H1 (cell line): ENCODE measurements around the gene ELFN1. TPM values are rescaled to one million over a fixed set of nuclear protein-coding genes. Genes with fewer than 3 reads are reported as not detected.

ENCODE experiments used
- CTCF ChIA-PET: fragments of 300-600 bp; sonication (Branson Sonifier 250); formaldehyde crosslinking; loops from one replicate; lab custom pipeline; 2021; ENCODE audit not compliant: partially characterized antibody; lab: Charles Lee
- POLR2A ChIA-PET: fragments of 300-600 bp; sonication (Branson Sonifier 250); formaldehyde crosslinking; loops from one replicate; lab custom pipeline; 2021; ENCODE audit warnings: inconsistent platforms; ENCODE audit not compliant: partially characterized antibody; lab: Charles Lee
- DNase-seq, 2 experiments: peaks; one replicate each; pipeline versions ENCODE4 v3.0.0 to v3.0.0-alpha.2; 2010 to 2022; ENCODE audit warnings: low spot score in 2 of 2, low read depth in 1 of 2, mixed read lengths in 1 of 2
- FAIRE-seq: peaks from 2 replicates; lab custom pipeline; 2011; peaks lifted over from hg19 to GRCh38; lab: Jason Lieb, UNC
- H2AFZ ChIP-seq: 2 replicates; pipeline ENCODE4 v1.8.1; 2012; ENCODE audit warnings: low read length, inconsistent platforms
- H2AK5ac ChIP-seq: 2 replicates; pipeline ENCODE4 v1.6.1; 2013; ENCODE audit warnings: low read depth, low read length
- H2BK120ac ChIP-seq: replicated peaks from 2 replicates; pipeline ENCODE3; 2013; ENCODE audit warnings: low read depth, low read length, inconsistent platforms
- H2BK12ac ChIP-seq: 2 replicates; pipeline ENCODE4 v1.6.1; 2013; ENCODE audit warnings: low read depth, low read length
- H2BK15ac ChIP-seq: 2 replicates; pipeline ENCODE4 v1.6.1; 2013; ENCODE audit warnings: low read length
- H2BK20ac ChIP-seq: 2 replicates; pipeline ENCODE4 v1.6.1; 2013; ENCODE audit warnings: low read length
- H2BK5ac ChIP-seq: 2 replicates; pipeline ENCODE4 v1.6.1; 2013; ENCODE audit warnings: low read depth, low read length
- H3K14ac ChIP-seq: 2 replicates; pipeline ENCODE4 v1.6.1; 2013; ENCODE audit warnings: inconsistent platforms; ENCODE audit not compliant: insufficient read length
- H3K18ac ChIP-seq: 2 replicates; pipeline ENCODE4 v1.6.1; 2013; ENCODE audit warnings: low read length; ENCODE audit errors: extremely low read depth
- H3K23ac ChIP-seq: 2 replicates; pipeline ENCODE4 v1.6.1; 2013; ENCODE audit warnings: inconsistent platforms; ENCODE audit not compliant: insufficient read length
- H3K23me2 ChIP-seq: 2 replicates; pipeline ENCODE4 v1.6.1; 2013; ENCODE audit warnings: low read depth, low read length
- H3K27ac ChIP-seq: 2 replicates; pipeline ENCODE4 v1.6.1; 2011; ENCODE audit warnings: low read depth, low read length, inconsistent platforms
- H3K27me3 ChIP-seq, 4 experiments: replicated peaks in 1 of 4; 1 replicate in 1 of 4; 2 replicates in 3 of 4; pipeline versions ENCODE4 v1.6.1 to v1.8.1; 2011 to 2013; ENCODE audit warnings: low read length in 3 of 4, mild to moderate bottlenecking in 3 of 4, inconsistent platforms in 2 of 4, mixed read lengths in 2 of 4, moderate library complexity in 1 of 4; ENCODE audit not compliant: control insufficient read depth in 3 of 4, insufficient read depth in 3 of 4; ENCODE audit errors: extremely low read depth in 1 of 4
- H3K36me3 ChIP-seq, 4 experiments: 2 replicates each; pipeline versions ENCODE4 v1.6.1 to v1.8.1; 2011 to 2013; ENCODE audit warnings: mild to moderate bottlenecking in 4 of 4, low read length in 3 of 4, moderate library complexity in 2 of 4, control low read depth in 1 of 4, inconsistent platforms in 1 of 4; ENCODE audit not compliant: insufficient read depth in 4 of 4, control insufficient read depth in 2 of 4
- H3K4ac ChIP-seq: replicated peaks from 2 replicates; pipeline ENCODE3; 2013; ENCODE audit warnings: low read length, low read depth, mixed read lengths, inconsistent platforms; ENCODE audit not compliant: insufficient read length
- H3K4me1 ChIP-seq, 4 experiments: replicated peaks in 1 of 4; 1 replicate in 1 of 4; 2 replicates in 3 of 4; pipeline versions ENCODE4 v1.6.1 to v1.8.1; 2011 to 2013; ENCODE audit warnings: low read length in 3 of 4, inconsistent platforms in 2 of 4, mixed read lengths in 1 of 4; ENCODE audit not compliant: insufficient read depth in 4 of 4, control insufficient read depth in 3 of 4
- H3K4me2 ChIP-seq, 2 experiments: 2 replicates each; pipeline versions ENCODE4 v1.6.1 to v1.8.1; 2011 to 2013; ENCODE audit warnings: low read depth in 2 of 2, low read length in 2 of 2, control low read depth in 1 of 2, inconsistent platforms in 1 of 2, mild to moderate bottlenecking in 1 of 2; ENCODE audit not compliant: insufficient read depth in 1 of 2
- H3K4me3 ChIP-seq, 4 experiments: fragments of 200-600, 300-600 bp in 1 of 4; sonication (generic), shearing (Covaris generic), sonication (Bioruptor Twin) in 1 of 4; 2 replicates each; pipeline versions ENCODE4 v1.5.1 to v1.8.1; 2011 to 2016; ENCODE audit warnings: low read length in 4 of 4, low read depth in 3 of 4, control low read depth in 2 of 4, inconsistent platforms in 2 of 4, mild to moderate bottlenecking in 2 of 4, mixed read lengths in 1 of 4, moderate library complexity in 1 of 4; ENCODE audit not compliant: insufficient read depth in 2 of 4; ENCODE audit errors: extremely low read depth in 1 of 4
- H3K56ac ChIP-seq: replicated peaks from 2 replicates; pipeline ENCODE3; 2013; ENCODE audit warnings: low read depth, mild to moderate bottlenecking, mixed read lengths, low read length, inconsistent platforms; ENCODE audit not compliant: insufficient read length
- H3K79me1 ChIP-seq: 2 replicates; pipeline ENCODE4 v1.6.1; 2013; ENCODE audit warnings: low read depth, low read length, control low read depth
- H3K79me2 ChIP-seq, 2 experiments: 2 replicates each; pipeline versions ENCODE4 v1.6.1 to v1.8.1; 2012 to 2013; ENCODE audit warnings: low read length in 2 of 2, mild to moderate bottlenecking in 2 of 2, inconsistent platforms in 1 of 2; ENCODE audit not compliant: insufficient read depth in 2 of 2, control insufficient read depth in 1 of 2
- H3K9ac ChIP-seq, 4 experiments: replicated peaks in 1 of 4; 1 replicate in 1 of 4; 2 replicates in 3 of 4; pipeline versions ENCODE4 v1.6.1 to v1.8.1; 2011 to 2013; ENCODE audit warnings: low read depth in 3 of 4, low read length in 3 of 4, control low read depth in 2 of 4, mild to moderate bottlenecking in 2 of 4, moderate library complexity in 2 of 4, inconsistent platforms in 1 of 4; ENCODE audit errors: extremely low read depth in 1 of 4
- H3K9me3 ChIP-seq, 2 experiments: 2 replicates each; pipeline versions ENCODE4 v1.6.1 to v1.8.1; 2012 to 2013; ENCODE audit warnings: mild to moderate bottlenecking in 2 of 2, moderate library complexity in 2 of 2, control low read depth in 1 of 2, inconsistent platforms in 1 of 2, low read depth in 1 of 2, low read length in 1 of 2, mixed read lengths in 1 of 2; ENCODE audit not compliant: insufficient read depth in 2 of 2
- H4K20me1 ChIP-seq, 2 experiments: replicated peaks in 1 of 2; 2 replicates each; pipeline versions ENCODE3 to v1.8.1; 2011 to 2013; ENCODE audit warnings: inconsistent platforms in 2 of 2, low read length in 2 of 2, mild to moderate bottlenecking in 1 of 2; ENCODE audit not compliant: insufficient read depth in 2 of 2, control insufficient read depth in 1 of 2
- H4K5ac ChIP-seq: 2 replicates; pipeline ENCODE4 v1.6.1; 2013; ENCODE audit warnings: low read length, low read depth, mixed read lengths, inconsistent platforms; ENCODE audit not compliant: insufficient read length
- H4K8ac ChIP-seq: 2 replicates; pipeline ENCODE4 v1.8.0; 2013; ENCODE audit warnings: mild to moderate bottlenecking, moderate library complexity, low read length, inconsistent platforms; ENCODE audit not compliant: insufficient read depth; ENCODE audit errors: extremely low read depth
- H4K91ac ChIP-seq: replicated peaks from 2 replicates; pipeline ENCODE3; 2013; ENCODE audit warnings: low read length, mixed read lengths, inconsistent platforms; ENCODE audit not compliant: insufficient read length
- CBX5 ChIP-seq: fragments of 300-800, 300-1000 bp; sonication (generic); IDR thresholded peaks from 2 replicates; pipeline ENCODE4 v1.7.1; 2016; ENCODE audit warnings: antibody characterized with exemption, low read length, low read depth
- CEBPB ChIP-seq: IDR thresholded peaks from 2 replicates; pipeline ENCODE4 v1.6.1; 2012; ENCODE audit warnings: low read depth, low read length
- CREB1 ChIP-seq: IDR thresholded peaks from 2 replicates; pipeline ENCODE4 v1.6.1; 2012; ENCODE audit warnings: inconsistent platforms
- CTBP2 ChIP-seq: IDR thresholded peaks from 2 replicates; pipeline ENCODE4 v1.7.0; 2011; ENCODE audit warnings: borderline replicate concordance, mild to moderate bottlenecking, moderate library complexity, mixed read lengths, low read length; ENCODE audit not compliant: insufficient read depth, insufficient read length
- CTCF ChIP-seq, 3 experiments: IDR thresholded peaks; 1 replicate in 2 of 3; 2 replicates in 1 of 3; pipeline versions ENCODE4 v1.5.1 to v1.6.1; 2011; ENCODE audit warnings: low read length in 3 of 3, mild to moderate bottlenecking in 3 of 3, inconsistent platforms in 2 of 3, low read depth in 1 of 3, moderate library complexity in 1 of 3; ENCODE audit not compliant: insufficient read depth in 1 of 3; ENCODE audit errors: control extremely low read depth in 1 of 3
- NRF1 ChIP-seq: IDR thresholded peaks from 2 replicates; pipeline ENCODE4 v1.6.1; 2011; ENCODE audit warnings: mild to moderate bottlenecking, low read depth, low read length, improper control_type of control experiment
- POLR2A ChIP-seq, 2 experiments: IDR thresholded peaks; 1 replicate in 1 of 2; 2 replicates in 1 of 2; pipeline ENCODE4 v1.6.1; 2011; ENCODE audit warnings: low read depth in 2 of 2, low read length in 2 of 2, mild to moderate bottlenecking in 2 of 2; ENCODE audit errors: control extremely low read depth in 1 of 2
- RBBP5 ChIP-seq: IDR thresholded peaks from 2 replicates; pipeline ENCODE4 v1.7.1; 2012; ENCODE audit warnings: low read depth, mild to moderate bottlenecking, inconsistent platforms, low read length, moderate library complexity, borderline replicate concordance
- RXRA ChIP-seq: IDR thresholded peaks from 2 replicates; pipeline ENCODE4 v1.6.1; 2011; ENCODE audit warnings: low read depth, mild to moderate bottlenecking, low read length, moderate library complexity; ENCODE audit not compliant: insufficient read depth
- SIN3A ChIP-seq, 2 experiments: IDR thresholded peaks in 1 of 2; conservative IDR thresholded peaks in 1 of 2; 2 replicates each; pipeline ENCODE4 v1.6.1; 2011 to 2012; ENCODE audit warnings: low read length in 2 of 2, improper control_type of control experiment in 1 of 2, low read depth in 1 of 2, mild to moderate bottlenecking in 1 of 2
- SP4 ChIP-seq: IDR thresholded peaks from 2 replicates; pipeline ENCODE4 v1.6.1; 2012; ENCODE audit warnings: low read length, inconsistent platforms
- TEAD4 ChIP-seq: IDR thresholded peaks from 2 replicates; pipeline ENCODE4 v1.6.1; 2012; ENCODE audit warnings: low read depth, low read length, inconsistent platforms, mixed read lengths
- WGBS, 2 experiments: shearing (Covaris generic) in 1 of 2; methylation state at CpG; one replicate each; pipeline versions ENCODE4 v1.1.6 to v1.1.7; 2013 to 2015; ENCODE audit warnings: low lambda C conversion rate in 2 of 2, mixed read lengths in 2 of 2, inconsistent platforms in 1 of 2, low coverage in 1 of 2, missing lambda C conversion rate in 1 of 2; ENCODE audit not compliant: insufficient replicate concordance in 2 of 2, insufficient coverage in 1 of 2, insufficient read length in 1 of 2; ENCODE audit errors: extremely low coverage in 1 of 2, missing lambda C conversion rate in 1 of 2; 5-methylcytosine and 5-hydroxymethylcytosine counted together
- polyA plus RNA-seq, 7 experiments: library from polyadenylated mRNA; depleted of rRNA in 3 of 7; stranded (reverse) in 5 of 7; unstranded in 2 of 7; fragments of >200 nt in 5 of 7; fragments of 200-250 nt in 2 of 7; gene quantifications; 1 replicate in 5 of 7; 2 replicates in 1 of 7; 4 replicates in 1 of 7; pipeline versions ENCODE4 v1.2.1 to v1.2.3, GENCODE V29; 2011 to 2013; ENCODE audit warnings: missing spikeins in 2 of 7, mixed read lengths in 2 of 7
- total RNA-seq: library from RNA; stranded (reverse); fragmentation: NEBNext Ultra II Directional; extraction: Animal tissue kit (Norgen Biotek cat#: 25700); gene quantifications from 2 replicates; pipeline ENCODE4 v1.2.1, GENCODE V29; 2021

Gene ELFN1
- total and polyA plus RNA-seq, 2 of the 8 experiments (the other 6 are each of a cell fraction or from before 2014, with no cell fraction given), result 2.0 to 4.5 TPM

- 32% methylated on average over 8 of the region's 8 CpGs; no CpG with 5 or more reads in 1 of the 2 experiments for WGBS, 2 experiments
- Histone ChIP-seq H4K91ac (no peak overlapping the region), H2AFZ (no peak overlapping the region), H3K36me3 (no peaks in the 10 kb centered on the region; a peak in 1 of 8 replicates), H4K8ac (no peak overlapping the region), H3K14ac (no peak overlapping the region), H3K4me1 (peaks cover 5 to 26% (median 16%) of the 10 kb centered on the region in 4 experiments), H3K23me2 (no peaks in the 10 kb centered on the region; the same call in 1 of the 2 replicates), H2BK120ac (no peak overlapping the region), H3K56ac (no peak overlapping the region), H3K4me2 (peak overlapping the region in 1 of 2 experiments; percentile 31; a peak in 1 of 4 replicates), H2BK15ac (no peak overlapping the region), H2BK12ac (no peak overlapping the region), H2AK5ac (no peak overlapping the region), H3K27me3 (peaks cover 0 to 8% (median 7%) of the 10 kb centered on the region in 4 experiments; a peak in 4 of 7 replicates), H4K5ac (no peak overlapping the region), H4K20me1 (peaks cover 0 to 1% of the 10 kb centered on the region in 2 experiments), H2BK20ac (no peak overlapping the region), H2BK5ac (no peak overlapping the region), H3K27ac (no peak overlapping the region), H3K79me2 (no peaks in the 10 kb centered on the region), H3K18ac (no peak overlapping the region), H3K4ac (no peak overlapping the region), H3K79me1 (no peaks in the 10 kb centered on the region), H3K9me3 (peaks cover 5 to 8% of the 10 kb centered on the region in 2 experiments), H3K4me3 (no peak overlapping the region), H3K23ac (no peak overlapping the region), H3K9ac (no peak overlapping the region; a peak in 1 of 7 replicates)
- FAIRE-seq (no peak), DNase-seq (no peak)
- CTCF ChIA-PET, result interaction anchor here (1.0 to 1.7 kb wide), 3 partner anchors 9 to 54 kb away, joined by 4 to 6 read pairs (median 5); no protein-coding TSS in a partner anchor
- POLR2A ChIA-PET, result no interaction called here
- no peak for TF ChIP-seq TEAD4
- no peak for TF ChIP-seq RXRA
- no peak for TF ChIP-seq CTBP2
- TF ChIP-seq RBBP5, result no peak
- TF ChIP-seq NRF1, result no peak
- no peak for TF ChIP-seq CEBPB
- TF ChIP-seq CBX5, result no peak
- TF ChIP-seq SP4, result no peak
- no peak for TF ChIP-seq SIN3A (conservative IDR thresholded peaks at IDR 0.05 in 1 of 2, IDR thresholded peaks at IDR 0.05 in 1 of 2; ENCODE audit: low read depth in 1 of 2, low read length in 2 of 2)
- no peak for TF ChIP-seq POLR2A (IDR thresholded peaks at IDR 0.05; ENCODE audit: control extremely low read depth in 1 of 2, low read depth in 2 of 2, low read length in 2 of 2)
- no peak for TF ChIP-seq CTCF (IDR thresholded peaks at IDR 0.05; ENCODE audit: control extremely low read depth in 1 of 3, insufficient read depth in 1 of 3, low read depth in 1 of 3, low read length in 3 of 3)
- no peak for TF ChIP-seq CREB1
These were observed 33.4 kb downstream of the ELFN1 start for GRCh38 chr7:1703441-1703840.
